NAMALWA (cell line): ENCODE measurements around the gene TMEM129.
A peak's percentile ranks its signal among the peaks of the same experiment; 100 is the strongest.

ENCODE experiments used
- DNase-seq: peaks from one replicate; pipeline ENCODE4 v3.0.0-alpha.2; 2015; ENCODE audit warnings: low spot score

TMEM129 gene

GRCh38 chr4:1757836-1758235 lies 36.7 kb upstream of the TMEM129 start:
- DNase-seq = no peak

- DNase-seq = no peak
Measured at GRCh38 chr4:1756893-1757779, 36.0 kb upstream of the TMEM129 start.

GRCh38 chr4:1756079-1756478 lies 35.0 kb upstream of the TMEM129 start:
- no peak for DNase-seq

GRCh38 chr4:1755297-1755696 lies 34.2 kb upstream of the TMEM129 start:
- no peak for DNase-seq

- DNase-seq = no peak
Measured at GRCh38 chr4:1754336-1754735, 33.2 kb upstream of the TMEM129 start.

- DNase-seq = no peak
Measured at GRCh38 chr4:1753697-1754311, 32.7 kb upstream of the TMEM129 start.

GRCh38 chr4:1753294-1753696 lies 32.2 kb upstream of the TMEM129 start:
- no peak for DNase-seq

- no peak for DNase-seq
Measured at GRCh38 chr4:1752284-1753041, 31.3 kb upstream of the TMEM129 start.

- DNase-seq = no peak
Measured at GRCh38 chr4:1751919-1752283, 30.8 kb upstream of the TMEM129 start.

GRCh38 chr4:1751155-1751918 lies 30.2 kb upstream of the TMEM129 start:
- no peak for DNase-seq

GRCh38 chr4:1750381-1751154 lies 29.4 kb upstream of the TMEM129 start:
- DNase-seq = no peak

- no peak for DNase-seq
Measured at GRCh38 chr4:1749826-1750225, 28.7 kb upstream of the TMEM129 start.

- DNase-seq = no peak
Measured at GRCh38 chr4:1749370-1749769, 28.2 kb upstream of the TMEM129 start.

GRCh38 chr4:1748465-1748995 lies 27.4 kb upstream of the TMEM129 start:
- peak; percentile 91 for DNase-seq

GRCh38 chr4:1747603-1747967 lies 26.5 kb upstream of the TMEM129 start:
- no peak for DNase-seq

GRCh38 chr4:1746919-1747602 lies 25.9 kb upstream of the TMEM129 start:
- DNase-seq = no peak

GRCh38 chr4:1746265-1746691 lies 25.2 kb upstream of the TMEM129 start:
- peak; percentile 93 for DNase-seq

- no peak for DNase-seq
Measured at GRCh38 chr4:1745697-1746096, 24.6 kb upstream of the TMEM129 start.

GRCh38 chr4:1745165-1745564 lies 24.0 kb upstream of the TMEM129 start:
- no peak for DNase-seq

GRCh38 chr4:1744552-1744951 lies 23.4 kb upstream of the TMEM129 start:
- DNase-seq = no peak

- no peak for DNase-seq
Measured at GRCh38 chr4:1743975-1744374, 22.9 kb upstream of the TMEM129 start.
